WTC11 (cell line): ENCODE data around the gene SHC3. TPM values are rescaled to one million over a fixed set of nuclear protein-coding genes. Genes with fewer than 3 reads are reported as not detected.

ENCODE experiments used
- ATAC-seq: fragments of 200-7000 bp; cut with Tn5 transposase; 2 replicates; pipeline ENCODE4 v1.10.0; 2021; ENCODE audit warnings: mild to moderate bottlenecking, moderate library complexity
- CTCF ChIA-PET: fragments of 300-600 bp; sonication (Branson Sonifier 250); formaldehyde crosslinking; loops from one replicate; lab custom pipeline; 2021; ENCODE audit warnings: antibody characterized with exemption; lab: Charles Lee
- POLR2A ChIA-PET: fragments of 350-600 bp; sonication (Branson Sonifier 250); formaldehyde crosslinking; loops from one replicate; lab custom pipeline; 2021; ENCODE audit warnings: antibody characterized with exemption; lab: Charles Lee
- DNase-seq: peaks from one replicate; pipeline ENCODE4 v3.0.0; 2021; ENCODE audit warnings: low spot score
- H3K27ac Mint-ChIP-seq: 2 replicates; pipeline ENCODE4 v1.8.0; 2021; ENCODE audit warnings: mixed read lengths
- H3K27me3 Mint-ChIP-seq: 2 replicates; pipeline ENCODE4 v1.8.0; 2021; ENCODE audit warnings: low read depth, mild to moderate bottlenecking, moderate library complexity, mixed read lengths
- H3K36me3 Mint-ChIP-seq: 2 replicates; pipeline ENCODE4 v1.8.0; 2021; ENCODE audit warnings: mixed read lengths
- H3K4me1 Mint-ChIP-seq: 2 replicates; pipeline ENCODE4 v1.8.0; 2022; ENCODE audit warnings: mixed read lengths
- H3K4me3 Mint-ChIP-seq: 2 replicates; pipeline ENCODE4 v1.8.0; 2021; ENCODE audit warnings: mild to moderate bottlenecking, moderate library complexity, mixed read lengths
- H3K9me3 Mint-ChIP-seq: 2 replicates; pipeline ENCODE4 v1.8.0; 2021; ENCODE audit warnings: mixed read lengths
- CREB1 ChIP-seq: sonication (generic); formaldehyde crosslinking; IDR thresholded peaks from 2 replicates; pipeline ENCODE4 v1.8.0; 2023; ENCODE audit warnings: mild to moderate bottlenecking, missing genetic modification reagents
- ETV6 ChIP-seq: sonication (generic); formaldehyde crosslinking; IDR thresholded peaks from 2 replicates; pipeline ENCODE4 v1.8.1; 2022; ENCODE audit warnings: mild to moderate bottlenecking, missing genetic modification reagents
- HMGA2 ChIP-seq: fragments of 250-450 bp; sonication (Bioruptor Pico); IDR thresholded peaks from 2 replicates; pipeline ENCODE4 v1.4.0; 2021; ENCODE audit warnings: mild to moderate bottlenecking, moderate library complexity
- JAZF1 ChIP-seq: fragments of 250-450 bp; sonication (Bioruptor Pico); IDR thresholded peaks from 2 replicates; pipeline ENCODE4 v1.9.0; 2021; ENCODE audit warnings: moderate library complexity, mild to moderate bottlenecking, inconsistent platforms
- NFYB ChIP-seq: sonication (generic); formaldehyde crosslinking; conservative IDR thresholded peaks from 2 replicates; pipeline ENCODE4 v1.8.0; 2022; ENCODE audit warnings: low read depth, missing genetic modification reagents
- PRRX2 ChIP-seq: fragments of 250-450 bp; sonication (Bioruptor Pico); IDR thresholded peaks from 2 replicates; pipeline ENCODE4 v1.8.0; 2021; ENCODE audit warnings: mild to moderate bottlenecking
- TEAD4 ChIP-seq: sonication (generic); formaldehyde crosslinking; IDR thresholded peaks from 2 replicates; pipeline ENCODE4 v1.8.0; 2022; ENCODE audit warnings: mild to moderate bottlenecking, missing genetic modification reagents
- ZBTB21 ChIP-seq: sonication (generic); formaldehyde crosslinking; IDR thresholded peaks from 2 replicates; pipeline ENCODE4 v1.8.1; 2023; ENCODE audit warnings: mild to moderate bottlenecking, missing genetic modification reagents, borderline replicate concordance
- ZNF232 ChIP-seq: sonication (generic); formaldehyde crosslinking; IDR thresholded peaks from 2 replicates; pipeline ENCODE4 v1.8.0; 2022; ENCODE audit warnings: mild to moderate bottlenecking, missing genetic modification reagents
- ZNF317 ChIP-seq: sonication (generic); formaldehyde crosslinking; IDR thresholded peaks from 2 replicates; pipeline ENCODE4 v1.8.1; 2023; ENCODE audit warnings: low read depth, mild to moderate bottlenecking, moderate library complexity, missing genetic modification reagents, borderline replicate concordance
- ZNF671 ChIP-seq: fragments of 250-450 bp; sonication (Bioruptor Pico); IDR thresholded peaks from 2 replicates; pipeline ENCODE4 v1.8.0; 2021; ENCODE audit warnings: mild to moderate bottlenecking
- total RNA-seq: library from RNA; stranded (reverse); gene quantifications from 3 replicates; pipeline ENCODE4 v1.2.3, GENCODE V29; 2021
- TF ChIP-seq, protein P1 (sequence below): sonication (generic); formaldehyde crosslinking; IDR thresholded peaks from 2 replicates; pipeline ENCODE4 v1.8.1; 2023; ENCODE audit warnings: mild to moderate bottlenecking, missing genetic modification reagents, borderline replicate concordance
- TF ChIP-seq, protein P2 (sequence below): sonication (generic); formaldehyde crosslinking; conservative IDR thresholded peaks from 2 replicates; pipeline ENCODE4 v1.8.1; 2023; ENCODE audit warnings: mild to moderate bottlenecking, low read depth, missing genetic modification reagents, moderate library complexity
- TF ChIP-seq, protein P3 (sequence below): fragments of 250-450 bp; sonication (Bioruptor Pico); conservative IDR thresholded peaks from 2 replicates; pipeline ENCODE4 v1.9.0; 2021; ENCODE audit warnings: mild to moderate bottlenecking
- TF ChIP-seq, protein P4 (sequence below): sonication (generic); formaldehyde crosslinking; IDR thresholded peaks from 2 replicates; pipeline ENCODE4 v1.8.0; 2023; ENCODE audit warnings: missing genetic modification reagents, mild to moderate bottlenecking, borderline replicate concordance

The SHC3 gene
- total RNA-seq, 1 experiment from 2014 or later: 4.9 TPM

DNA sequence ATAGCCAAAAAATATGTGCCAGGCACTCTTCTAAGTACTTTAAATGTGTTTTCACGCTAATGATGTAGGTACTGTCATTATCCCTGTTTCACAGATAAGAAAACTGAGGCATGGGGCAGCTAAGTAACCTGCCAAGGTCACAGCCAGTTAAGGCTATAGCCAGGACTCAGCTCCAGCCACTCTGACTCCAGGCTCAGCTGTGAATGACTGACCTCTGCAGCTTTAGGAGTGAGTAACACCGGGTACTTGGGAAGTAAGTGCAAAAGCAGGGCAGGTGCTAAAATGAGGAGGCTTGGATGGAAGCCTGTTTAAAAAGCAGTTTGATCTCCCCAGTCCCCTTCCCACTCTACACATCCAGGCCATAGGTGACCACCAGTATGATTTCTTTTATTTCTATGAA, 10.6 kb upstream of the SHC3 start:
- CTCF ChIA-PET: no interaction called here
- no peak overlapping the region for H3K27ac Mint-ChIP-seq
- H3K27me3 Mint-ChIP-seq: no peaks in the 10 kb centered on the region; the same call in 1 of the 2 replicates
- H3K36me3 Mint-ChIP-seq: no peaks in the 10 kb centered on the region
- peak; percentile 62 for ATAC-seq
- TF ChIP-seq JAZF1 (no peak), ZBTB21 (CRISPR knock-in tag) (no peak)
- TF ChIP-seq, protein P1, sequence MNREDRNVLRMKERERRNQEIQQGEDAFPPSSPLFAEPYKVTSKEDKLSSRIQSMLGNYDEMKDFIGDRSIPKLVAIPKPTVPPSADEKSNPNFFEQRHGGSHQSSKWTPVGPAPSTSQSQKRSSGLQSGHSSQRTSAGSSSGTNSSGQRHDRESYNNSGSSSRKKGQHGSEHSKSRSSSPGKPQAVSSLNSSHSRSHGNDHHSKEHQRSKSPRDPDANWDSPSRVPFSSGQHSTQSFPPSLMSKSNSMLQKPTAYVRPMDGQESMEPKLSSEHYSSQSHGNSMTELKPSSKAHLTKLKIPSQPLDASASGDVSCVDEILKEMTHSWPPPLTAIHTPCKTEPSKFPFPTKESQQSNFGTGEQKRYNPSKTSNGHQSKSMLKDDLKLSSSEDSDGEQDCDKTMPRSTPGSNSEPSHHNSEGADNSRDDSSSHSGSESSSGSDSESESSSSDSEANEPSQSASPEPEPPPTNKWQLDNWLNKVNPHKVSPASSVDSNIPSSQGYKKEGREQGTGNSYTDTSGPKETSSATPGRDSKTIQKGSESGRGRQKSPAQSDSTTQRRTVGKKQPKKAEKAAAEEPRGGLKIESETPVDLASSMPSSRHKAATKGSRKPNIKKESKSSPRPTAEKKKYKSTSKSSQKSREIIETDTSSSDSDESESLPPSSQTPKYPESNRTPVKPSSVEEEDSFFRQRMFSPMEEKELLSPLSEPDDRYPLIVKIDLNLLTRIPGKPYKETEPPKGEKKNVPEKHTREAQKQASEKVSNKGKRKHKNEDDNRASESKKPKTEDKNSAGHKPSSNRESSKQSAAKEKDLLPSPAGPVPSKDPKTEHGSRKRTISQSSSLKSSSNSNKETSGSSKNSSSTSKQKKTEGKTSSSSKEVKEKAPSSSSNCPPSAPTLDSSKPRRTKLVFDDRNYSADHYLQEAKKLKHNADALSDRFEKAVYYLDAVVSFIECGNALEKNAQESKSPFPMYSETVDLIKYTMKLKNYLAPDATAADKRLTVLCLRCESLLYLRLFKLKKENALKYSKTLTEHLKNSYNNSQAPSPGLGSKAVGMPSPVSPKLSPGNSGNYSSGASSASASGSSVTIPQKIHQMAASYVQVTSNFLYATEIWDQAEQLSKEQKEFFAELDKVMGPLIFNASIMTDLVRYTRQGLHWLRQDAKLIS (CRISPR knock-in tag): no peak
- TF ChIP-seq, all 79 proteins: peak for 0
- no peak for DNase-seq
- Mint-ChIP-seq H3K4me3 (no peak overlapping the region), H3K9me3 (peaks cover 14% of the 10 kb centered on the region), H3K4me1 (peaks cover 10% of the 10 kb centered on the region)
- POLR2A ChIA-PET: interaction anchor here (0.9 kb wide), 1 partner anchor 90 kb away, joined by 3 read pairs; no protein-coding TSS in a partner anchor

DNA sequence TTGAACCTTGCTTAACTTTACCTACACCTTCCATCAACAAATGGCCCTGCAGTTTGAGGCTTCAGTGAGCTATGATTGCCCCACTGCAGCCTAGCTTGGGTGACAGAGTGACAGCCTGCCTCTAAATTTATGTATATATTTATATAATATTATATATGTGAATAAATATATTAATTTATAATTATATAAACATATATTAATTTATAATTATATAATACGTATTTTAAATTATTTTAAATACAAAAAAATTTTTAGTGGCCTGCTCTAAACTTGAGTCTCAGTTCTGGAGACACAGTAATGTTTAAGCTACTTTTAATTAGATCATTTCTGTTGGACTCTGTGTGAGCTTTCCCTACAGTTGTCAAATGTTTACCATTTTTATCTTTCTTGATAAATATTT, 9.3 kb upstream of the SHC3 start:
- ATAC-seq (no peak), DNase-seq (no peak)
- CTCF ChIA-PET: no interaction called here
- POLR2A ChIA-PET: no interaction called here
- no peaks in the 10 kb centered on the region for H3K36me3 Mint-ChIP-seq
- no peaks in the 10 kb centered on the region; the same call in 1 of the 2 replicates for H3K27me3 Mint-ChIP-seq
- TF ChIP-seq ETV6 (CRISPR knock-in tag) (no peak), HMGA2 (CRISPR knock-in tag) (peak; percentile 97), PRRX2 (CRISPR knock-in tag) (no peak)
- TF ChIP-seq, protein P2, sequence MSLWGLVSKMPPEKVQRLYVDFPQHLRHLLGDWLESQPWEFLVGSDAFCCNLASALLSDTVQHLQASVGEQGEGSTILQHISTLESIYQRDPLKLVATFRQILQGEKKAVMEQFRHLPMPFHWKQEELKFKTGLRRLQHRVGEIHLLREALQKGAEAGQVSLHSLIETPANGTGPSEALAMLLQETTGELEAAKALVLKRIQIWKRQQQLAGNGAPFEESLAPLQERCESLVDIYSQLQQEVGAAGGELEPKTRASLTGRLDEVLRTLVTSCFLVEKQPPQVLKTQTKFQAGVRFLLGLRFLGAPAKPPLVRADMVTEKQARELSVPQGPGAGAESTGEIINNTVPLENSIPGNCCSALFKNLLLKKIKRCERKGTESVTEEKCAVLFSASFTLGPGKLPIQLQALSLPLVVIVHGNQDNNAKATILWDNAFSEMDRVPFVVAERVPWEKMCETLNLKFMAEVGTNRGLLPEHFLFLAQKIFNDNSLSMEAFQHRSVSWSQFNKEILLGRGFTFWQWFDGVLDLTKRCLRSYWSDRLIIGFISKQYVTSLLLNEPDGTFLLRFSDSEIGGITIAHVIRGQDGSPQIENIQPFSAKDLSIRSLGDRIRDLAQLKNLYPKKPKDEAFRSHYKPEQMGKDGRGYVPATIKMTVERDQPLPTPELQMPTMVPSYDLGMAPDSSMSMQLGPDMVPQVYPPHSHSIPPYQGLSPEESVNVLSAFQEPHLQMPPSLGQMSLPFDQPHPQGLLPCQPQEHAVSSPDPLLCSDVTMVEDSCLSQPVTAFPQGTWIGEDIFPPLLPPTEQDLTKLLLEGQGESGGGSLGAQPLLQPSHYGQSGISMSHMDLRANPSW (CRISPR knock-in tag): no peak
- H3K4me3 Mint-ChIP-seq: no peak overlapping the region
- H3K9me3 Mint-ChIP-seq: peaks cover 6% of the 10 kb centered on the region
- H3K4me1 Mint-ChIP-seq: peaks cover 8% of the 10 kb centered on the region
- no peak overlapping the region for H3K27ac Mint-ChIP-seq

DNA sequence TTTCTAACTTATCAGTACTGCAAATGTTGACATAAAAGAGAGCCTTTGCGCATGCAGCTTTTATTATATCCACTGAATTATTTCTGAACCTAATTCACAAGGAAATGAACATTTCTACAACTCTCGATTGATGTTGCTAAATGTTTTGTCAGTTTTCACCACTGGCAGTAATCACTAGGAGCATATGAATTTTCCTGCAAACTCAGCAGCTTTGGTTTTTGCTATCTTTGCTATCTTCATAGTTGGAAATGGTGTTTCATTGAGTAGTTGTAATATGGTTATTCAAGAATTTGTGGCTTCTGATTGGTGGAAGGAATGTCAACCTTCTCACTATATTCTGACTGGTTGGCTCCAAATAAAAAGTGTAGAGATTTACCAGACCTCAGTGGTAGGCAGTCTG, 8.9 kb upstream of the SHC3 start:
- ChIA-PET CTCF (no interaction called here), POLR2A (no interaction called here)
- Mint-ChIP-seq H3K36me3 (no peaks in the 10 kb centered on the region), H3K27me3 (no peaks in the 10 kb centered on the region; the same call in 1 of the 2 replicates), H3K4me3 (no peak overlapping the region), H3K27ac (no peak overlapping the region), H3K9me3 (peaks cover 2% of the 10 kb centered on the region), H3K4me1 (peaks cover 8% of the 10 kb centered on the region)
- ATAC-seq: no peak
- no peak for DNase-seq
- no peak for TF ChIP-seq ZNF232 (CRISPR knock-in tag)
- no peak for TF ChIP-seq CREB1 (CRISPR knock-in tag)
- no peak for TF ChIP-seq ZNF671
- TF ChIP-seq, protein P2 (CRISPR knock-in tag): no peak
- TF ChIP-seq, protein P3, sequence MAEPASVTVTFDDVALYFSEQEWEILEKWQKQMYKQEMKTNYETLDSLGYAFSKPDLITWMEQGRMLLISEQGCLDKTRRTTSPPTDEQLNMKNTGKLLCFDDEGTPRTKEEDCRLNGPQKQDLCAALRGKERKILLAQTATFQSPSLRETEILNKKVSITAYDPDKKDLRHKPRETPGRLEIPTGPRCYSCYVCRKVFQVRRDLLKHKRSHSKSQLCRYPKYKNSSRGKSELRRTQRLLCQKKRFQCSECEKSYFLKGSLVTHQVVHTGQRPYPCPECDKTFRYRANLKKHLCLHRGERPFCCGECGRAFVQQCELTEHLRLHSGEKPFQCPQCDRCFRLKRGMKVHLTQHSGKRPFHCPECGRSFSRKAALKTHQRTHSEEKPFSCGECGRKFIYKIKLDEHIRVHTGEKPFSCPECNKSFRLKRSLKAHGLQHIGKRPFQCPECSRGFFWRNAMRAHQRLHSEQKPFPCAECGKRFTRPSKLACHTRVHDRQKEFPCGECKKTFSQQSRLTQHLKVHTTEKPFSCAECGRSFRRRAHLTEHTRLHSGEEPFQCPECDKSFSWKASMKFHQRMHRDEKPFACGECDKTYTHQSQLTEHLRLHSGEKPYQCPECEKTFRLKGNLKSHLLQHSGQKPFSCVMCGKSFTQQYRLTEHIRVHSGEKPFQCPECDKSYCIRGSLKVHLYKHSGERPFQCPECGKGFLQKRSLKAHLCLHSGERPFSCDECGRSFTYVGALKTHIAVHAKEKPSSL: no peak
- TF ChIP-seq ZNF317 (CRISPR knock-in tag): no peak
- TF ChIP-seq, protein P4, sequence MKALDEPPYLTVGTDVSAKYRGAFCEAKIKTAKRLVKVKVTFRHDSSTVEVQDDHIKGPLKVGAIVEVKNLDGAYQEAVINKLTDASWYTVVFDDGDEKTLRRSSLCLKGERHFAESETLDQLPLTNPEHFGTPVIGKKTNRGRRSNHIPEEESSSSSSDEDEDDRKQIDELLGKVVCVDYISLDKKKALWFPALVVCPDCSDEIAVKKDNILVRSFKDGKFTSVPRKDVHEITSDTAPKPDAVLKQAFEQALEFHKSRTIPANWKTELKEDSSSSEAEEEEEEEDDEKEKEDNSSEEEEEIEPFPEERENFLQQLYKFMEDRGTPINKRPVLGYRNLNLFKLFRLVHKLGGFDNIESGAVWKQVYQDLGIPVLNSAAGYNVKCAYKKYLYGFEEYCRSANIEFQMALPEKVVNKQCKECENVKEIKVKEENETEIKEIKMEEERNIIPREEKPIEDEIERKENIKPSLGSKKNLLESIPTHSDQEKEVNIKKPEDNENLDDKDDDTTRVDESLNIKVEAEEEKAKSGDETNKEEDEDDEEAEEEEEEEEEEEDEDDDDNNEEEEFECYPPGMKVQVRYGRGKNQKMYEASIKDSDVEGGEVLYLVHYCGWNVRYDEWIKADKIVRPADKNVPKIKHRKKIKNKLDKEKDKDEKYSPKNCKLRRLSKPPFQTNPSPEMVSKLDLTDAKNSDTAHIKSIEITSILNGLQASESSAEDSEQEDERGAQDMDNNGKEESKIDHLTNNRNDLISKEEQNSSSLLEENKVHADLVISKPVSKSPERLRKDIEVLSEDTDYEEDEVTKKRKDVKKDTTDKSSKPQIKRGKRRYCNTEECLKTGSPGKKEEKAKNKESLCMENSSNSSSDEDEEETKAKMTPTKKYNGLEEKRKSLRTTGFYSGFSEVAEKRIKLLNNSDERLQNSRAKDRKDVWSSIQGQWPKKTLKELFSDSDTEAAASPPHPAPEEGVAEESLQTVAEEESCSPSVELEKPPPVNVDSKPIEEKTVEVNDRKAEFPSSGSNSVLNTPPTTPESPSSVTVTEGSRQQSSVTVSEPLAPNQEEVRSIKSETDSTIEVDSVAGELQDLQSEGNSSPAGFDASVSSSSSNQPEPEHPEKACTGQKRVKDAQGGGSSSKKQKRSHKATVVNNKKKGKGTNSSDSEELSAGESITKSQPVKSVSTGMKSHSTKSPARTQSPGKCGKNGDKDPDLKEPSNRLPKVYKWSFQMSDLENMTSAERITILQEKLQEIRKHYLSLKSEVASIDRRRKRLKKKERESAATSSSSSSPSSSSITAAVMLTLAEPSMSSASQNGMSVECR (CRISPR knock-in tag): no peak
- TF ChIP-seq NFYB (CRISPR knock-in tag): no peak
- no peak for TF ChIP-seq TEAD4 (CRISPR knock-in tag)
